ENCODE measurements around the gene SPATA31C1. TPM values are rescaled to one million over a fixed set of nuclear protein-coding genes. Genes with fewer than 3 reads are reported as not detected.

SPATA31C1 gene
- total and polyA plus RNA-seq, 2 experiments from 2014 or later: not detected

DNA sequence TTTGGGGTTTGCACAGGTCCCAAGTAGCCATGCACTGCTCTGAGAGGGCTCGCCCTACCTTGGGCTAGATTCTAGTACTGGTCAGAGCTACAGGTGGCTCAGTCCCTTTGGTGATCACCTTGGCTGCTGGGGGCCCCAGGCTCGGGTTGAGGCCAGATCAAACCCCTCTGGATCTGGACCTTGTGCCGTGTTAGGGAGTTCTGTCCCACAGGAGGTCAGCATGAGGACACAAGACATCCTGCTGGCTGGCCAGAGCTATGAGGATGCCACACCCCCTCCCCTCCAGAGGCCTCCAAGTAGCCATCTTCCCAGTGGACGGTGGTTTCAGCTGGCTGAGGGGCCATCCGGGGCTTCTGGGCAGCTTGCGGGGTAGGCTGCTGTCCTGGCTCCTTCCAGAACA lies 46.0 kb downstream of the SPATA31C1 start:
- Histone ChIP-seq H3K27ac (no peak overlapping the region), H3K9me2 (replicated peaks; ENCODE audit: insufficient read depth) (no peaks in the 10 kb centered on the region), H4K20me1 (ENCODE audit: insufficient read depth, poor library complexity, severe bottlenecking) (no peaks in the 10 kb centered on the region), H3K9me3 (ENCODE audit: low read depth) (peaks cover 8% of the 10 kb centered on the region), H3K4me3 (no peak overlapping the region), H3K4me2 (no peak overlapping the region), H3K36me3 (replicated peaks; ENCODE audit: insufficient read depth, low read depth) (no peaks in the 10 kb centered on the region), H2AFZ (no peak overlapping the region), H3K79me2 (no peaks in the 10 kb centered on the region), H3K4me1 (ENCODE audit: insufficient read depth) (peaks cover 18% of the 10 kb centered on the region), H3K27me3 (no peaks in the 10 kb centered on the region)
- WGBS (ENCODE audit: low lambda C conversion rate, missing lambda C conversion rate): 84% methylated on average over 6 of the region's 6 CpGs
- no peak for DNase-seq (ENCODE audit: low spot score)
- no peak for TF ChIP-seq EZH2phosphoT487 (IDR thresholded peaks at IDR 0.05; ENCODE audit: low read depth, severe bottlenecking, unreplicated experiment)
- TF ChIP-seq, protein P1, sequence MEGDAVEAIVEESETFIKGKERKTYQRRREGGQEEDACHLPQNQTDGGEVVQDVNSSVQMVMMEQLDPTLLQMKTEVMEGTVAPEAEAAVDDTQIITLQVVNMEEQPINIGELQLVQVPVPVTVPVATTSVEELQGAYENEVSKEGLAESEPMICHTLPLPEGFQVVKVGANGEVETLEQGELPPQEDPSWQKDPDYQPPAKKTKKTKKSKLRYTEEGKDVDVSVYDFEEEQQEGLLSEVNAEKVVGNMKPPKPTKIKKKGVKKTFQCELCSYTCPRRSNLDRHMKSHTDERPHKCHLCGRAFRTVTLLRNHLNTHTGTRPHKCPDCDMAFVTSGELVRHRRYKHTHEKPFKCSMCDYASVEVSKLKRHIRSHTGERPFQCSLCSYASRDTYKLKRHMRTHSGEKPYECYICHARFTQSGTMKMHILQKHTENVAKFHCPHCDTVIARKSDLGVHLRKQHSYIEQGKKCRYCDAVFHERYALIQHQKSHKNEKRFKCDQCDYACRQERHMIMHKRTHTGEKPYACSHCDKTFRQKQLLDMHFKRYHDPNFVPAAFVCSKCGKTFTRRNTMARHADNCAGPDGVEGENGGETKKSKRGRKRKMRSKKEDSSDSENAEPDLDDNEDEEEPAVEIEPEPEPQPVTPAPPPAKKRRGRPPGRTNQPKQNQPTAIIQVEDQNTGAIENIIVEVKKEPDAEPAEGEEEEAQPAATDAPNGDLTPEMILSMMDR (IDR thresholded peaks at IDR 0.05; ENCODE audit: poor library complexity): no peak
- no peak for TF ChIP-seq EZH2 (IDR thresholded peaks at IDR 0.05; ENCODE audit: borderline replicate concordance)

DNA sequence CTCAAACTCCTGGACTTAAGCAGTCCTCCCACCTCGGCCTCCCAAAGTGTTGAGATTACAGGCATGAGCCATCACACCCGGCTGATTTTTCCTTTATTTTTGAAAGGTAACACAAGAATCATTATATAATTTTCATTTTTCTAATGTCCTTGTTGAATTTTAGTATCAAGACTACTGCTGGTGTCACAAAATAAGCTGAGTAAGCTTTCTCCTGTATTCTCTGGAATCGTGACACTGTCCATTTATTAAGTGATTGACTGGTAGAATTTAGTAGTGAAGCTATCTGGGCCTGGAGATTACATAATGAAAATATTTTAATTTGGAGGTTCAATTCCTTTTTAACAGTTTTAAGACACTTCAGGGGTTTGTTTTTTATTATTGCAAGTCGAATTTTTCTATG lies 47.1 kb downstream of the SPATA31C1 start:
- no peak overlapping the region for H3K4me3 ChIP-seq
- no peaks in the 10 kb centered on the region for H3K9me3 ChIP-seq (ENCODE audit: low read depth)
- no peaks in the 10 kb centered on the region for H3K36me3 ChIP-seq (replicated peaks; ENCODE audit: insufficient read depth, low read depth)
- no peaks in the 10 kb centered on the region for H3K79me2 ChIP-seq
- no peak overlapping the region for H3K4me2 ChIP-seq
- H4K20me1 ChIP-seq (ENCODE audit: insufficient read depth, poor library complexity, severe bottlenecking): no peaks in the 10 kb centered on the region
- H3K9me2 ChIP-seq (replicated peaks; ENCODE audit: insufficient read depth): no peaks in the 10 kb centered on the region
- no peak for DNase-seq (ENCODE audit: low spot score)
- TF ChIP-seq EZH2 (IDR thresholded peaks at IDR 0.05; ENCODE audit: borderline replicate concordance): no peak
- TF ChIP-seq, protein P1 (IDR thresholded peaks at IDR 0.05; ENCODE audit: poor library complexity): no peak
- no peak for TF ChIP-seq EZH2phosphoT487 (IDR thresholded peaks at IDR 0.05; ENCODE audit: low read depth, severe bottlenecking, unreplicated experiment)
- H2AFZ ChIP-seq: no peak overlapping the region
- no peak overlapping the region for H3K27ac ChIP-seq
- WGBS (ENCODE audit: low lambda C conversion rate, missing lambda C conversion rate): 70% methylated on average over 4 of the region's 4 CpGs
- no peaks in the 10 kb centered on the region for H3K27me3 ChIP-seq
- H3K4me1 ChIP-seq (ENCODE audit: insufficient read depth): peaks cover 13% of the 10 kb centered on the region

DNA sequence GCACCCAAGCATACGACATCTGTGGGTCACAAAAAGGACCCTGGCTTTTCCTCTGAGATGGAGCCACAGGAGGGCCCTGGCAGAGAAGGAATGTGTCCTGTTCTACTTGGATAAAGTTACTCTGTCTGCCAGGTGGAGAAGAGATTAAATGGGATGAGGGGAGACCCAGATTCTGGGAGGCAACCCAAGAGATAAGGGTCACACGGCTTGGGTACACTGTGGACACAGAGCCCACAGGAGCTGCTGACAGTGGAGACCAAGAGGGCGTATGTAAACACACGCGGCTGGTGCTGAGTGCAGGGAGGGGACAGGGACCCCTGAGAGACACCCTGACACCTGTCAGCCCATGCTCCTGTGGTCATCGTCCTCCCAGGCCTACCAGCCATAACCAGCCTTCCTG lies 50.4 kb downstream of the SPATA31C1 start:
- Histone ChIP-seq H2AFZ (no peak overlapping the region), H3K9me3 (ENCODE audit: low read depth) (no peaks in the 10 kb centered on the region), H3K9me2 (replicated peaks; ENCODE audit: insufficient read depth) (no peaks in the 10 kb centered on the region), H3K4me2 (no peak overlapping the region), H3K27ac (no peak overlapping the region), H4K20me1 (ENCODE audit: insufficient read depth, poor library complexity, severe bottlenecking) (no peaks in the 10 kb centered on the region), H3K27me3 (no peaks in the 10 kb centered on the region), H3K79me2 (peaks cover 3% of the 10 kb centered on the region), H3K4me3 (no peak overlapping the region), H3K36me3 (replicated peaks; ENCODE audit: insufficient read depth, low read depth) (no peaks in the 10 kb centered on the region), H3K4me1 (ENCODE audit: insufficient read depth) (peaks cover under 1% of the 10 kb centered on the region)
- no peak for DNase-seq (ENCODE audit: low spot score)
- TF ChIP-seq EZH2phosphoT487 (IDR thresholded peaks at IDR 0.05; ENCODE audit: low read depth, severe bottlenecking, unreplicated experiment) (no peak), EZH2 (IDR thresholded peaks at IDR 0.05; ENCODE audit: borderline replicate concordance) (no peak)
- TF ChIP-seq, protein P1 (IDR thresholded peaks at IDR 0.05; ENCODE audit: poor library complexity): no peak
- WGBS (ENCODE audit: low lambda C conversion rate, missing lambda C conversion rate): 89% methylated on average over 6 of the region's 6 CpGs

DNA sequence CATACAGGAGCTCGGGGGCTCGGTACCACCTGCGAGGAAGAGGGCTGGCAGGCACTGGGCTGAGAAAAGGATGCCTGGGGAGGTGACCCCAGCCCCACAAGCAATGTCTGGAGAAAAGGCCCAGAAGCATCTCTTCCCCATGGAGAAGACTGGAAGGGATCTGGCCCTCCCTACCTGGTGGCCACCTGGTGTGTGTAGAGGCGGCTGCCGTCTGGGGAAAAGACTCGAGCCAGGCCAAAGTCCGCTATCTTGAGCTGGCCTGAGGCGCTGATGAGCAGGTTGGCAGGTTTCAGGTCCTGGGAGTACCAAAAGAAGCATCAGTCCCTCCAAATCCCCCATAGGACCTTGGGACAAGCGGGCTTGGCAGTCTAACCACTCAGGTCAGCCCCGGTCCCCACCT lies 52.8 kb downstream of the SPATA31C1 start:
- TF ChIP-seq EZH2 (IDR thresholded peaks at IDR 0.05; ENCODE audit: borderline replicate concordance) (no peak), EZH2phosphoT487 (IDR thresholded peaks at IDR 0.05; ENCODE audit: low read depth, severe bottlenecking, unreplicated experiment) (no peak)
- TF ChIP-seq, protein P1 (IDR thresholded peaks at IDR 0.05; ENCODE audit: poor library complexity): no peak
- Histone ChIP-seq H3K4me3 (no peak overlapping the region), H4K20me1 (ENCODE audit: insufficient read depth, poor library complexity, severe bottlenecking) (no peaks in the 10 kb centered on the region), H3K27ac (no peak overlapping the region), H2AFZ (no peak overlapping the region), H3K9me3 (ENCODE audit: low read depth) (no peaks in the 10 kb centered on the region), H3K4me2 (no peak overlapping the region), H3K27me3 (no peaks in the 10 kb centered on the region), H3K9me2 (replicated peaks; ENCODE audit: insufficient read depth) (no peaks in the 10 kb centered on the region), H3K79me2 (peaks cover 11% of the 10 kb centered on the region), H3K36me3 (replicated peaks; ENCODE audit: insufficient read depth, low read depth) (no peaks in the 10 kb centered on the region), H3K4me1 (ENCODE audit: insufficient read depth) (peaks cover 12% of the 10 kb centered on the region)
- WGBS (ENCODE audit: low lambda C conversion rate, missing lambda C conversion rate): 92% methylated on average over 9 of the region's 10 CpGs
- DNase-seq (ENCODE audit: low spot score): no peak

Measured in hepatocyte (in vitro differentiated cells).